ENCODE results near the gene PRICKLE2. TPM values are rescaled to one million over a fixed set of nuclear protein-coding genes. Genes with fewer than 3 reads are reported as not detected.

PRICKLE2 gene
- total RNA-seq, 2 donors from 2014 or later, result 0.21 to 0.37 TPM

GRCh38 chr3:64108231-64108630, 117.0 kb downstream of the PRICKLE2 start:
- peaks cover 37% of the 10 kb centered on the region for H3K27me3 Mint-ChIP-seq
- H3K4me1 Mint-ChIP-seq, result no peaks in the 10 kb centered on the region
- no peaks in the 10 kb centered on the region for H3K9me3 ChIP-seq (ENCODE audit: control insufficient read depth, low read length, poor library complexity, severe bottlenecking)
- H3K27ac Mint-ChIP-seq, result no peak overlapping the region
- H3K4me3 Mint-ChIP-seq, result no peak overlapping the region
- ATAC-seq (no peak), DNase-seq (no peak)
- no peaks in the 10 kb centered on the region for H3K36me3 Mint-ChIP-seq (ENCODE audit: low read depth)

- H3K4me3 Mint-ChIP-seq, result no peak overlapping the region
- H3K27me3 Mint-ChIP-seq, result peaks cover 43% of the 10 kb centered on the region
- H3K36me3 Mint-ChIP-seq (ENCODE audit: low read depth), result no peaks in the 10 kb centered on the region
- H3K27ac Mint-ChIP-seq, result no peak overlapping the region
- H3K4me1 Mint-ChIP-seq, result no peaks in the 10 kb centered on the region
- ATAC-seq (no peak), DNase-seq (no peak)
- H3K9me3 ChIP-seq (ENCODE audit: control insufficient read depth, low read length, poor library complexity, severe bottlenecking), result no peaks in the 10 kb centered on the region
These were observed 118.1 kb downstream of the PRICKLE2 start for GRCh38 chr3:64107190-64107589.

- DNase-seq, result no peak
- no peak for ATAC-seq
- H3K36me3 Mint-ChIP-seq (ENCODE audit: low read depth), result no peaks in the 10 kb centered on the region
- peaks cover 49% of the 10 kb centered on the region for H3K27me3 Mint-ChIP-seq
- no peak overlapping the region for H3K4me3 Mint-ChIP-seq
- H3K4me1 Mint-ChIP-seq, result no peaks in the 10 kb centered on the region
- H3K27ac Mint-ChIP-seq, result no peak overlapping the region
- no peaks in the 10 kb centered on the region for H3K9me3 ChIP-seq (ENCODE audit: control insufficient read depth, low read length, poor library complexity, severe bottlenecking)
These were observed 119.5 kb downstream of the PRICKLE2 start for GRCh38 chr3:64105816-64106215.

- Mint-ChIP-seq H3K4me1 (no peaks in the 10 kb centered on the region), H3K27me3 (peaks cover 42% of the 10 kb centered on the region), H3K4me3 (no peak overlapping the region), H3K36me3 (ENCODE audit: low read depth) (no peaks in the 10 kb centered on the region), H3K27ac (no peak overlapping the region)
- ATAC-seq, result no peak
- no peaks in the 10 kb centered on the region for H3K9me3 ChIP-seq (ENCODE audit: control insufficient read depth, low read length, poor library complexity, severe bottlenecking)
- DNase-seq, result no peak
These were observed 120.6 kb downstream of the PRICKLE2 start for GRCh38 chr3:64104691-64105111.

GRCh38 chr3:64104006-64104405, 121.3 kb downstream of the PRICKLE2 start:
- Mint-ChIP-seq H3K36me3 (ENCODE audit: low read depth) (no peaks in the 10 kb centered on the region), H3K4me1 (no peaks in the 10 kb centered on the region), H3K27me3 (peaks cover 44% of the 10 kb centered on the region), H3K27ac (no peak overlapping the region), H3K4me3 (no peak overlapping the region)
- no peak for DNase-seq
- no peak for ATAC-seq
- H3K9me3 ChIP-seq (ENCODE audit: control insufficient read depth, low read length, poor library complexity, severe bottlenecking), result no peaks in the 10 kb centered on the region

GRCh38 chr3:64103131-64103530, 122.1 kb downstream of the PRICKLE2 start:
- no peak overlapping the region for H3K4me3 Mint-ChIP-seq
- H3K27me3 Mint-ChIP-seq, result peaks cover 46% of the 10 kb centered on the region
- DNase-seq, result no peak
- H3K27ac Mint-ChIP-seq, result no peak overlapping the region
- H3K9me3 ChIP-seq (ENCODE audit: control insufficient read depth, low read length, poor library complexity, severe bottlenecking), result no peaks in the 10 kb centered on the region
- no peaks in the 10 kb centered on the region for H3K36me3 Mint-ChIP-seq (ENCODE audit: low read depth)
- H3K4me1 Mint-ChIP-seq, result no peaks in the 10 kb centered on the region
- no peak for ATAC-seq

- Mint-ChIP-seq H3K36me3 (ENCODE audit: low read depth) (no peaks in the 10 kb centered on the region), H3K4me3 (no peak overlapping the region), H3K4me1 (no peaks in the 10 kb centered on the region), H3K27me3 (peaks cover 47% of the 10 kb centered on the region), H3K27ac (no peak overlapping the region)
- ATAC-seq (no peak), DNase-seq (no peak)
- H3K9me3 ChIP-seq (ENCODE audit: control insufficient read depth, low read length, poor library complexity, severe bottlenecking), result no peaks in the 10 kb centered on the region
These were observed 123.1 kb downstream of the PRICKLE2 start for GRCh38 chr3:64102147-64102546.

- H3K27me3 Mint-ChIP-seq, result peaks cover 27% of the 10 kb centered on the region
- H3K36me3 Mint-ChIP-seq (ENCODE audit: low read depth), result no peaks in the 10 kb centered on the region
- ATAC-seq, result no peak
These were observed 126.0 kb downstream of the PRICKLE2 start for GRCh38 chr3:64099316-64099715.

GRCh38 chr3:64098670-64099069, 126.6 kb downstream of the PRICKLE2 start:
- H3K9me3 ChIP-seq (ENCODE audit: control insufficient read depth, low read length, poor library complexity, severe bottlenecking), result no peaks in the 10 kb centered on the region
- H3K4me3 Mint-ChIP-seq, result no peak overlapping the region
- DNase-seq, result no peak
- ATAC-seq, result no peak
- H3K27ac Mint-ChIP-seq, result no peak overlapping the region
- H3K4me1 Mint-ChIP-seq, result no peaks in the 10 kb centered on the region
- H3K36me3 Mint-ChIP-seq (ENCODE audit: low read depth), result no peaks in the 10 kb centered on the region
- peaks cover 27% of the 10 kb centered on the region for H3K27me3 Mint-ChIP-seq

More at GRCh38 chr3:64099316-64099715, 126.0 kb downstream of the PRICKLE2 start:
- no peaks in the 10 kb centered on the region for H3K9me3 ChIP-seq (ENCODE audit: control insufficient read depth, low read length, poor library complexity, severe bottlenecking)
- no peak for DNase-seq
- Mint-ChIP-seq H3K4me1 (no peaks in the 10 kb centered on the region), H3K27ac (no peak overlapping the region), H3K4me3 (no peak overlapping the region)

- H3K9me3 ChIP-seq (ENCODE audit: control insufficient read depth, low read length, poor library complexity, severe bottlenecking), result no peaks in the 10 kb centered on the region
- peaks cover 27% of the 10 kb centered on the region for H3K27me3 Mint-ChIP-seq
- H3K27ac Mint-ChIP-seq, result no peak overlapping the region
- ATAC-seq (no peak), DNase-seq (no peak)
- H3K36me3 Mint-ChIP-seq (ENCODE audit: low read depth), result no peaks in the 10 kb centered on the region
- no peaks in the 10 kb centered on the region for H3K4me1 Mint-ChIP-seq
- no peak overlapping the region for H3K4me3 Mint-ChIP-seq
These were observed 127.3 kb downstream of the PRICKLE2 start for GRCh38 chr3:64097920-64098319.

GRCh38 chr3:64095802-64096201, 129.5 kb downstream of the PRICKLE2 start:
- Mint-ChIP-seq H3K27me3 (peaks cover 25% of the 10 kb centered on the region), H3K4me1 (no peaks in the 10 kb centered on the region), H3K27ac (no peak overlapping the region), H3K36me3 (ENCODE audit: low read depth) (no peaks in the 10 kb centered on the region), H3K4me3 (no peak overlapping the region)
- DNase-seq, result no peak
- H3K9me3 ChIP-seq (ENCODE audit: control insufficient read depth, low read length, poor library complexity, severe bottlenecking), result no peaks in the 10 kb centered on the region
- no peak for ATAC-seq

- DNase-seq (no peak), ATAC-seq (no peak)
- no peaks in the 10 kb centered on the region for H3K9me3 ChIP-seq (ENCODE audit: control insufficient read depth, low read length, poor library complexity, severe bottlenecking)
- Mint-ChIP-seq H3K27me3 (peaks cover 31% of the 10 kb centered on the region), H3K4me3 (no peak overlapping the region), H3K4me1 (no peaks in the 10 kb centered on the region), H3K36me3 (ENCODE audit: low read depth) (no peaks in the 10 kb centered on the region), H3K27ac (no peak overlapping the region)
These were observed 130.6 kb downstream of the PRICKLE2 start for GRCh38 chr3:64094713-64095079.

- H3K36me3 Mint-ChIP-seq (ENCODE audit: low read depth), result no peaks in the 10 kb centered on the region
- no peak overlapping the region for H3K27ac Mint-ChIP-seq
- H3K27me3 Mint-ChIP-seq, result peaks cover 27% of the 10 kb centered on the region
- no peak overlapping the region for H3K4me3 Mint-ChIP-seq
- H3K9me3 ChIP-seq (ENCODE audit: control insufficient read depth, low read length, poor library complexity, severe bottlenecking), result no peaks in the 10 kb centered on the region
- no peaks in the 10 kb centered on the region for H3K4me1 Mint-ChIP-seq
- DNase-seq, result no peak
- ATAC-seq, result no peak
These were observed 131.2 kb downstream of the PRICKLE2 start for GRCh38 chr3:64093825-64094712.

- DNase-seq, result no peak
- Mint-ChIP-seq H3K4me1 (no peaks in the 10 kb centered on the region), H3K4me3 (no peak overlapping the region), H3K27me3 (peaks cover 25% of the 10 kb centered on the region), H3K36me3 (ENCODE audit: low read depth) (no peaks in the 10 kb centered on the region), H3K27ac (no peak overlapping the region)
- ATAC-seq, result no peak
- H3K9me3 ChIP-seq (ENCODE audit: control insufficient read depth, low read length, poor library complexity, severe bottlenecking), result no peaks in the 10 kb centered on the region
These were observed 132.1 kb downstream of the PRICKLE2 start for GRCh38 chr3:64093211-64093610.

Data from T-helper 17 cell (primary cell).